ENCODE measurements around the gene DGUOK. TPM values are rescaled to one million over a fixed set of nuclear protein-coding genes. Genes with fewer than 3 reads are reported as not detected.

The DGUOK gene
- total and polyA plus RNA-seq, 2 donors (not counting 1 experiment from before 2014, with no cell fraction given): 54.3 to 93.7 TPM

- Histone ChIP-seq H3K4me1 (ENCODE audit: control insufficient read depth, extremely low read depth, insufficient read depth, low read length) (no peaks in the 10 kb centered on the region), H3K27me3 (ENCODE audit: control insufficient read depth, insufficient read depth, low read length) (no peaks in the 10 kb centered on the region), H3K4me3 (replicated peaks in 1 of 4; ENCODE audit: control extremely low read depth in 1 of 4, insufficient read depth in 1 of 4, low read depth in 3 of 4, low read length in 4 of 4) (no peak overlapping the region), H3K27ac (ENCODE audit: insufficient read depth, low read length) (no peak overlapping the region), H2AFZ (ENCODE audit: low read length) (no peak overlapping the region), H3K36me3 (ENCODE audit: control insufficient read depth, insufficient read depth, low read length) (peaks cover 7% of the 10 kb centered on the region), H3K9ac (ENCODE audit: insufficient read depth, low read length) (no peak overlapping the region), H3K9me3 (ENCODE audit: control insufficient read depth, insufficient read depth, low read depth, low read length) (no peaks in the 10 kb centered on the region), H4K20me1 (ENCODE audit: control insufficient read depth, extremely low read depth, insufficient read depth, low read length) (no peaks in the 10 kb centered on the region), H3K79me2 (ENCODE audit: control insufficient read depth, insufficient read depth, low read length) (no peaks in the 10 kb centered on the region), H3K4me2 (ENCODE audit: extremely low read depth, insufficient read depth, low read length) (no peak overlapping the region)
- no peak for TF ChIP-seq EZH2 (IDR thresholded peaks at IDR 0.05; ENCODE audit: low read length, missing control alignments)
- no peak for TF ChIP-seq CTCF (conservative IDR thresholded peaks at IDR 0.05 in 1 of 2, IDR thresholded peaks at IDR 0.05 in 1 of 2; ENCODE audit: low read depth in 1 of 2, low read length in 2 of 2)
- DNase-seq (ENCODE audit: low read depth in 2 of 2): no peak
Observed at GRCh38 chr2:73911548-73912208, 15.0 kb upstream of the DGUOK start.

- Histone ChIP-seq H3K36me3 (ENCODE audit: control insufficient read depth, insufficient read depth, low read length) (peaks cover 8% of the 10 kb centered on the region), H3K9ac (ENCODE audit: insufficient read depth, low read length) (no peak overlapping the region), H3K4me1 (ENCODE audit: control insufficient read depth, extremely low read depth, insufficient read depth, low read length) (no peaks in the 10 kb centered on the region), H3K27ac (ENCODE audit: insufficient read depth, low read length) (no peak overlapping the region), H3K9me3 (ENCODE audit: control insufficient read depth, insufficient read depth, low read depth, low read length) (no peaks in the 10 kb centered on the region), H3K79me2 (ENCODE audit: control insufficient read depth, insufficient read depth, low read length) (no peaks in the 10 kb centered on the region), H4K20me1 (ENCODE audit: control insufficient read depth, extremely low read depth, insufficient read depth, low read length) (no peaks in the 10 kb centered on the region), H2AFZ (ENCODE audit: low read length) (no peak overlapping the region), H3K27me3 (ENCODE audit: control insufficient read depth, insufficient read depth, low read length) (no peaks in the 10 kb centered on the region), H3K4me3 (replicated peaks in 1 of 4; ENCODE audit: control extremely low read depth in 1 of 4, insufficient read depth in 1 of 4, low read depth in 3 of 4, low read length in 4 of 4) (no peak overlapping the region), H3K4me2 (ENCODE audit: extremely low read depth, insufficient read depth, low read length) (no peak overlapping the region)
- TF ChIP-seq EZH2 (IDR thresholded peaks at IDR 0.05; ENCODE audit: low read length, missing control alignments) (no peak), CTCF (conservative IDR thresholded peaks at IDR 0.05 in 1 of 2, IDR thresholded peaks at IDR 0.05 in 1 of 2; ENCODE audit: low read depth in 1 of 2, low read length in 2 of 2) (no peak)
- DNase-seq (ENCODE audit: low read depth in 2 of 2): no peak
Observed at GRCh38 chr2:73913414-73914054, 13.1 kb upstream of the DGUOK start.

- Histone ChIP-seq H3K9me3 (ENCODE audit: control insufficient read depth, insufficient read depth, low read depth, low read length) (no peaks in the 10 kb centered on the region), H3K4me3 (replicated peaks in 1 of 4; ENCODE audit: control extremely low read depth in 1 of 4, insufficient read depth in 1 of 4, low read depth in 3 of 4, low read length in 4 of 4) (no peak overlapping the region), H3K27me3 (ENCODE audit: control insufficient read depth, insufficient read depth, low read length) (no peaks in the 10 kb centered on the region), H4K20me1 (ENCODE audit: control insufficient read depth, extremely low read depth, insufficient read depth, low read length) (no peaks in the 10 kb centered on the region), H3K9ac (ENCODE audit: insufficient read depth, low read length) (no peak overlapping the region), H2AFZ (ENCODE audit: low read length) (no peak overlapping the region), H3K27ac (ENCODE audit: insufficient read depth, low read length) (no peak overlapping the region), H3K4me2 (ENCODE audit: extremely low read depth, insufficient read depth, low read length) (no peak overlapping the region), H3K4me1 (ENCODE audit: control insufficient read depth, extremely low read depth, insufficient read depth, low read length) (no peaks in the 10 kb centered on the region), H3K36me3 (ENCODE audit: control insufficient read depth, insufficient read depth, low read length) (peaks cover 7% of the 10 kb centered on the region), H3K79me2 (ENCODE audit: control insufficient read depth, insufficient read depth, low read length) (no peaks in the 10 kb centered on the region)
- no peak for TF ChIP-seq CTCF (conservative IDR thresholded peaks at IDR 0.05 in 1 of 2, IDR thresholded peaks at IDR 0.05 in 1 of 2; ENCODE audit: low read depth in 1 of 2, low read length in 2 of 2)
- TF ChIP-seq EZH2 (IDR thresholded peaks at IDR 0.05; ENCODE audit: low read length, missing control alignments): no peak
- DNase-seq (ENCODE audit: low read depth in 2 of 2): no peak
Observed at GRCh38 chr2:73914667-73915066, 12.0 kb upstream of the DGUOK start.

Measured in fibroblast of lung (primary cell).